Endothelial cell of umbilical vein (primary cell): ENCODE results near the gene PPP1R10.

Source experiments
- CTCF ChIP-seq, 2 donors: IDR thresholded peaks; 1 replicate in 1 of 2; 2 replicates in 1 of 2; pipeline ENCODE4 v1.5.1; 2011; ENCODE audit warnings: low read length in 2 of 2, mild to moderate bottlenecking in 2 of 2, moderate library complexity in 2 of 2, control low read depth in 1 of 2, inconsistent platforms in 1 of 2, low read depth in 1 of 2; ENCODE audit not compliant: insufficient read depth in 1 of 2; ENCODE audit errors: extremely low read depth in 1 of 2
- EZH2 ChIP-seq: IDR thresholded peaks from 2 replicates; pipeline ENCODE4 v1.6.1; 2012; ENCODE audit warnings: borderline replicate concordance, low read depth, mild to moderate bottlenecking, moderate library complexity, low read length, inconsistent platforms; ENCODE audit not compliant: severe bottlenecking
- GATA2 ChIP-seq: IDR thresholded peaks from 2 replicates; pipeline ENCODE4 v1.7.0; 2011; ENCODE audit warnings: low read depth, mild to moderate bottlenecking, moderate library complexity, mixed read lengths, low read length; ENCODE audit not compliant: insufficient read length, insufficient read depth
- MYC ChIP-seq: IDR thresholded peaks from one replicate; pipeline ENCODE4 v1.6.1; 2011; ENCODE audit warnings: mild to moderate bottlenecking, low read depth, low read length
- POLR2A ChIP-seq: IDR thresholded peaks from 2 replicates; pipeline ENCODE4 v1.6.1; 2012; ENCODE audit warnings: low read depth, mild to moderate bottlenecking, control low read depth, low read length

- TF ChIP-seq CTCF (IDR thresholded peaks at IDR 0.05; ENCODE audit: extremely low read depth in 1 of 2, insufficient read depth in 1 of 2, low read depth in 1 of 2, low read length in 2 of 2) = no peak
- no peak for TF ChIP-seq GATA2
- no peak for TF ChIP-seq POLR2A
- no peak for TF ChIP-seq MYC
- TF ChIP-seq EZH2 = no peak
These were observed 46.3 kb downstream of the PPP1R10 start for GRCh38 chr6:30570740-30571074.
